Measurements from ENCODE around the gene TAF10. TPM values are rescaled to one million over a fixed set of nuclear protein-coding genes. Genes with fewer than 3 reads are reported as not detected.

Gene TAF10
- total RNA-seq, 4 donors from 2014 or later, result 35.7 to 114 (median 53.8) TPM

- peak; percentile 95 for DNase-seq
- peak within 1 kb of the TSS; percentile 48 to 93 (median 65) for H3K4me3 ChIP-seq
- peak; percentile 85 for TF ChIP-seq POLR2A (IDR thresholded peaks at IDR 0.05)
- TF ChIP-seq CTCF (IDR thresholded peaks at IDR 0.05), result no peak
- peak; percentile 94 to 97 (median 96) for TF ChIP-seq POLR2AphosphoS5 (IDR thresholded peaks at IDR 0.05)
- H3K4me1 ChIP-seq, result peaks cover 4 to 24% (median 17%) of the 10 kb centered on the region in 4 donors
- no peaks in the 10 kb centered on the region for H3K27me3 ChIP-seq
- peak within 1 kb of the TSS; percentile 88 to 91 (median 91) for H3K27ac ChIP-seq
- no peaks in the 10 kb centered on the region for H3K9me3 ChIP-seq
- no peaks in the 10 kb centered on the region for H3K36me3 ChIP-seq
- intact Hi-C loops (cut with DNase I; ENCODE audit: low total_unique reads) (no loop called here), in situ Hi-C loops (cut with MboI; ENCODE audit: low pct_ligation_motif_present in 1 of 4, low pct_unique_long_range_greater_than_20kb in 1 of 4, low sequenced_read_pairs in 3 of 4) (loop anchor here in 1 of 4 donors (5.0 kb wide), 1 partner anchor 63 kb away; the partner anchor contains the start of gene MRPL17)
- 0% methylated on average over 5 to 16 of the region's 16 CpGs for WGBS, 2 donors (ENCODE audit: low coverage in 1 of 2)
Observed at GRCh38 chr11:6619004-6619745, 7.2 kb upstream of the TAF10 start, which contains the start of gene TPP1. Gene TPP1, minus strand, starts transcription at chr11:6619422. Its CDS starts 22 bp downstream, at chr11:6619400.

- Histone ChIP-seq H3K27ac (peak overlapping the region; percentile 88 to 91 (median 91)), H3K4me1 (peaks cover 4 to 30% (median 20%) of the 10 kb centered on the region in 4 donors), H3K36me3 (no peaks in the 10 kb centered on the region), H3K9me3 (no peaks in the 10 kb centered on the region), H3K4me3 (peak overlapping the region; percentile 48 to 93 (median 65)), H3K27me3 (no peaks in the 10 kb centered on the region)
- 7 to 22% methylated on average over 7 to 15 of the region's 15 CpGs for WGBS, 2 donors (ENCODE audit: low coverage in 1 of 2)
- in situ Hi-C loops (cut with MboI; ENCODE audit: low pct_ligation_motif_present in 1 of 4, low pct_unique_long_range_greater_than_20kb in 1 of 4, low sequenced_read_pairs in 3 of 4), result loop anchor here in 1 of 4 donors (5.0 kb wide), 1 partner anchor 64 kb away; the partner anchor contains the start of gene MRPL17
- intact Hi-C loops (cut with DNase I; ENCODE audit: low total_unique reads), result no loop called here
- TF ChIP-seq POLR2AphosphoS5 (IDR thresholded peaks at IDR 0.05), result peak; percentile 35 to 51 (median 48)
- peak; percentile 40 for TF ChIP-seq POLR2A (IDR thresholded peaks at IDR 0.05)
- TF ChIP-seq CTCF (IDR thresholded peaks at IDR 0.05), result no peak
- TF ChIP-seq EP300 (IDR thresholded peaks at IDR 0.05; ENCODE audit: low read depth), result no peak
- peak; percentile 49 for DNase-seq
Observed at GRCh38 chr11:6618117-6619003, 6.3 kb upstream of the TAF10 start.

GRCh38 chr11:6617315-6617781, 5.3 kb upstream of the TAF10 start:
- intact Hi-C loops (cut with DNase I; ENCODE audit: low total_unique reads), result no loop called here
- H3K9me3 ChIP-seq, result no peaks in the 10 kb centered on the region
- H3K4me3 ChIP-seq, result peak overlapping the region in 1 of 4 donors; percentile 93
- DNase-seq, result no peak
- peak overlapping the region; percentile 88 to 91 (median 91) for H3K27ac ChIP-seq
- TF ChIP-seq CTCF (IDR thresholded peaks at IDR 0.05) (no peak), POLR2A (IDR thresholded peaks at IDR 0.05) (no peak), POLR2AphosphoS5 (IDR thresholded peaks at IDR 0.05) (no peak), EP300 (IDR thresholded peaks at IDR 0.05; ENCODE audit: low read depth) (no peak)
- in situ Hi-C loops (cut with MboI; ENCODE audit: low pct_ligation_motif_present in 1 of 4, low pct_unique_long_range_greater_than_20kb in 1 of 4, low sequenced_read_pairs in 3 of 4), result loop anchor here in 1 of 4 donors (5.0 kb wide), 1 partner anchor 65 kb away; the partner anchor contains the start of gene MRPL17
- WGBS, 2 donors (ENCODE audit: low coverage in 1 of 2), result 89% methylated on average over 5 of the region's 5 CpGs; no CpG with 5 or more reads in 1 of the 2 donors
- H3K27me3 ChIP-seq, result no peaks in the 10 kb centered on the region
- peaks cover 4 to 36% (median 27%) of the 10 kb centered on the region in 4 donors for H3K4me1 ChIP-seq
- no peaks in the 10 kb centered on the region for H3K36me3 ChIP-seq

Data from transverse colon (tissue), 4 donors.